Measurements from ENCODE around the gene UNC45A.

GRCh38 chr15:90957791-90958190 is 22.7 kb downstream of the UNC45A start:
- TF ChIP-seq CTCF (IDR thresholded peaks at IDR 0.05; ENCODE audit: low read length): no peak
- TF ChIP-seq EZH2 (optimal IDR thresholded peaks at IDR 0.05; ENCODE audit: low read depth, low read length): no peak

Measured in MM.1S (cell line).